Measurements from ENCODE around the gene PLEKHA7. TPM values are rescaled to one million over a fixed set of nuclear protein-coding genes. Genes with fewer than 3 reads are reported as not detected.

Gene PLEKHA7
- total RNA-seq, 1 experiment from 2014 or later: 7.2 TPM

GRCh38 chr11:16993495-16993894 lies 20.7 kb downstream of the PLEKHA7 start:
- Histone ChIP-seq H3K4me1 (ENCODE audit: control insufficient read depth in 1 of 2, insufficient read depth in 2 of 2, low read length in 2 of 2) (no peaks in the 10 kb centered on the region), H3K27me3 (ENCODE audit: insufficient read depth, low read length) (no peaks in the 10 kb centered on the region), H3K9ac (ENCODE audit: low read length) (no peak overlapping the region), H3K4me2 (ENCODE audit: low read length) (no peak overlapping the region), H3K27ac (ENCODE audit: low read depth, low read length) (no peak overlapping the region), H2AFZ (ENCODE audit: low read depth, low read length, poor library complexity, severe bottlenecking) (no peak overlapping the region), H3K79me2 (ENCODE audit: insufficient read depth, low read length) (no peaks in the 10 kb centered on the region), H3K9me3 (ENCODE audit: control insufficient read depth in 1 of 2, insufficient read depth in 1 of 2, low read depth in 1 of 2, low read length in 2 of 2) (no peaks in the 10 kb centered on the region), H4K20me1 (ENCODE audit: insufficient read depth) (no peaks in the 10 kb centered on the region), H3K36me3 (ENCODE audit: control insufficient read depth in 1 of 2, insufficient read depth in 2 of 2, low read length in 2 of 2) (no peaks in the 10 kb centered on the region), H3K9me2 (ENCODE audit: insufficient read depth) (no peaks in the 10 kb centered on the region), H3K4me3 (replicated peaks in 1 of 2; ENCODE audit: low read depth in 1 of 2, low read length in 2 of 2) (no peak overlapping the region)
- CTCF ChIA-PET: no interaction called here
- no peak for TF ChIP-seq SIN3A (IDR thresholded peaks at IDR 0.05; ENCODE audit: low read depth)
- TF ChIP-seq, protein P1, sequence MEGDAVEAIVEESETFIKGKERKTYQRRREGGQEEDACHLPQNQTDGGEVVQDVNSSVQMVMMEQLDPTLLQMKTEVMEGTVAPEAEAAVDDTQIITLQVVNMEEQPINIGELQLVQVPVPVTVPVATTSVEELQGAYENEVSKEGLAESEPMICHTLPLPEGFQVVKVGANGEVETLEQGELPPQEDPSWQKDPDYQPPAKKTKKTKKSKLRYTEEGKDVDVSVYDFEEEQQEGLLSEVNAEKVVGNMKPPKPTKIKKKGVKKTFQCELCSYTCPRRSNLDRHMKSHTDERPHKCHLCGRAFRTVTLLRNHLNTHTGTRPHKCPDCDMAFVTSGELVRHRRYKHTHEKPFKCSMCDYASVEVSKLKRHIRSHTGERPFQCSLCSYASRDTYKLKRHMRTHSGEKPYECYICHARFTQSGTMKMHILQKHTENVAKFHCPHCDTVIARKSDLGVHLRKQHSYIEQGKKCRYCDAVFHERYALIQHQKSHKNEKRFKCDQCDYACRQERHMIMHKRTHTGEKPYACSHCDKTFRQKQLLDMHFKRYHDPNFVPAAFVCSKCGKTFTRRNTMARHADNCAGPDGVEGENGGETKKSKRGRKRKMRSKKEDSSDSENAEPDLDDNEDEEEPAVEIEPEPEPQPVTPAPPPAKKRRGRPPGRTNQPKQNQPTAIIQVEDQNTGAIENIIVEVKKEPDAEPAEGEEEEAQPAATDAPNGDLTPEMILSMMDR (IDR thresholded peaks at IDR 0.05 in 2 of 3, conservative IDR thresholded peaks at IDR 0.05 in 1 of 3; ENCODE audit: borderline replicate concordance in 1 of 3, insufficient read depth in 1 of 3, low read depth in 2 of 3, low read length in 2 of 3): no peak
- no peak for TF ChIP-seq FOSL1 (IDR thresholded peaks at IDR 0.05; ENCODE audit: low read depth)
- TF ChIP-seq POLR2A (IDR thresholded peaks at IDR 0.05; ENCODE audit: borderline replicate concordance, extremely low read depth, insufficient read depth, insufficient read length): no peak
- no TSS peak for BruUV-seq (replicated peaks)
- RAD21 ChIA-PET (ENCODE audit: low non-redundant PET in 1 of 2, low total read pairs in 2 of 2, uncharacterized antibody in 2 of 2, unreplicated experiment in 2 of 2): no interaction called here
- DNase-seq (ENCODE audit: low read depth, low spot score) (no peak), ATAC-seq (no peak)
- POLR2A ChIA-PET: no interaction called here
- intact Hi-C loops (cut with micrococcal nuclease): no loop called here

DNA sequence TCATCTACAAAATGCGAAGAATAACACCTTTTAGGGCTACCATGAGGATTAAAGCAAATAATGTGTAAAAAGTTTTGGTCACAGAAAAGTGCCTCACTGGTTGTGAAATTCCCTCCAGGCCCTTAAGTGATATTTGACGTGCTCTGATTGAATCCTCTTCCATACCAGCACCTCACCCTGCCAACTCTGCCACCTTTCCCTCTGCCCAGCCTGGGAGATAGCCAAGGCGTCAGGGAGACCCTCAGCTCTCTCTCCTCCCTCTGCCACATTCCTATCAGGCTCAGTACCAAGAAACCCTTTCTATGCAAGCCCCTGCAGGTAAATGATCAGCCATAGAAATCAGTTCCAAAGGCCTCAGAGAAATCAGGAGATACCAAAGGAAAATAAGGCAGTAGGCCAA lies 21.4 kb downstream of the PLEKHA7 start:
- ATAC-seq (no peak), DNase-seq (ENCODE audit: low read depth, low spot score) (no peak)
- BruUV-seq (replicated peaks): no TSS peak
- intact Hi-C loops (cut with micrococcal nuclease): no loop called here
- no peaks in the 10 kb centered on the region for H3K9me3 ChIP-seq (ENCODE audit: control insufficient read depth in 1 of 2, insufficient read depth in 1 of 2, low read depth in 1 of 2, low read length in 2 of 2)
- H3K9me2 ChIP-seq (ENCODE audit: insufficient read depth): no peaks in the 10 kb centered on the region
- H3K27me3 ChIP-seq (ENCODE audit: insufficient read depth, low read length): no peaks in the 10 kb centered on the region
- H3K27ac ChIP-seq (ENCODE audit: low read depth, low read length): no peak overlapping the region
- no peak overlapping the region for H3K9ac ChIP-seq (ENCODE audit: low read length)
- ChIA-PET RAD21 (ENCODE audit: low non-redundant PET in 1 of 2, low total read pairs in 2 of 2, uncharacterized antibody in 2 of 2, unreplicated experiment in 2 of 2) (no interaction called here), CTCF (no interaction called here), POLR2A (no interaction called here)
- H3K4me3 ChIP-seq (replicated peaks in 1 of 2; ENCODE audit: low read depth in 1 of 2, low read length in 2 of 2): no peak overlapping the region
- H3K36me3 ChIP-seq (ENCODE audit: control insufficient read depth in 1 of 2, insufficient read depth in 2 of 2, low read length in 2 of 2): no peaks in the 10 kb centered on the region
- no peaks in the 10 kb centered on the region for H4K20me1 ChIP-seq (ENCODE audit: insufficient read depth)
- H2AFZ ChIP-seq (ENCODE audit: low read depth, low read length, poor library complexity, severe bottlenecking): no peak overlapping the region
- peaks cover 2 to 3% of the 10 kb centered on the region in 2 experiments; a peak in 2 of 4 replicates for H3K4me1 ChIP-seq (ENCODE audit: control insufficient read depth in 1 of 2, insufficient read depth in 2 of 2, low read length in 2 of 2)
- H3K79me2 ChIP-seq (ENCODE audit: insufficient read depth, low read length): no peaks in the 10 kb centered on the region
- H3K4me2 ChIP-seq (ENCODE audit: low read length): no peak overlapping the region
- TF ChIP-seq EZH2 (IDR thresholded peaks at IDR 0.05) (no peak), RAD21 (IDR thresholded peaks at IDR 0.05; ENCODE audit: low read depth) (no peak), FOSL1 (IDR thresholded peaks at IDR 0.05; ENCODE audit: low read depth) (no peak), REST (IDR thresholded peaks at IDR 0.05; ENCODE audit: low read depth) (no peak), SRF (IDR thresholded peaks at IDR 0.05; ENCODE audit: low read depth) (no peak), ZBTB33 (IDR thresholded peaks at IDR 0.05; ENCODE audit: extremely low read depth, insufficient replicate concordance, low read length) (no peak)
- TF ChIP-seq, protein P1 (IDR thresholded peaks at IDR 0.05 in 2 of 3, conservative IDR thresholded peaks at IDR 0.05 in 1 of 3; ENCODE audit: borderline replicate concordance in 1 of 3, insufficient read depth in 1 of 3, low read depth in 2 of 3, low read length in 2 of 3): no peak
